ENCODE data around the gene DIP2C.
A peak's percentile ranks its signal among the peaks of the same experiment; 100 is the strongest.
"Not testable (repeated sequence)": the region's sequence is repeated elsewhere in the genome, so short reads cannot be mapped to it uniquely, and the experiment has no call there.

Gene DIP2C

DNA sequence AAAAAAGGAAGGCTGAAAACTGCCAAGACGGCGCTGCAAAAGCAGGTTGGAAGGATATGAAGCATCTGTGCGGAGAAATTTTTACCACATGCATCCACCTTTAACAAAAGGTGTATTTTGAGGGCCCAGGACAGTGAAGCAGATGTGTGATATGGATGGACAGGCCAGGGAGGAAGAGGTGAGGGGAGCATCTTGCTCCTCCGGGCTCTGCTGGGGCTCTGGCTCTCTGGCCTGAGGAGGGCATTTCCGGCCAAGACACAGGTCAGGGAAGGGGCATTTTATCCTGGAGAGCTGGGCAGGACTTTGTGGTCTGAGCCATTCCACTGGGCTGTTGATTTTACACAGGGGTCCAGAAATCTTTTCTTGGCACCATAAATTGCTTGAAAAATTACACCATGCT lies 379.1 kb downstream of the DIP2C start:
- DNase-seq: no peak

DNA sequence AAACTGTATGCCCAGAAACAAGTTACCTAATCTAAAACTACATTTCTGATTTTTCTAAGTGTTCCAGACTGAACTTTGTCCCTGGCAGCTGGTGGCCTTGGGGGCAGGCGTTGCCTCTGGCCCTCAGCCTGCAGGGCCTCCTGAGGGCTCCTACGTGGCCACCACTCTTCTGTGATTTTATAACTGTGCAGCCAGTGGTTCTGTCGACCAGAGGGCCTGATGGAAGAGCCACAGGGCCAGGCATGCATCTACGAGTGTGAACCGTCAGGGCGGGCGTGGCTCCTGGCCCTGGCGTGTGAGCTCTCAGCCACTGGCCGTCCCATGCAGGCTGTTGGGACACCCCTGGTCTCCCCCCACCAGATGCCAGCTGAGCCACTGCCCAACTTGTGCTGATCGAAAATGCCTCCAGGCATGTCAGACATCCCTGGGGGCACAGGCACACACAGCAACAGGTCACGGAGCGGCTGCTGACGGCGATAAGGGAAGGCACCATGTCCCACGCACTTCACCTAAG lies 380.8 kb downstream of the DIP2C start:
- DNase-seq: no peak

DNA sequence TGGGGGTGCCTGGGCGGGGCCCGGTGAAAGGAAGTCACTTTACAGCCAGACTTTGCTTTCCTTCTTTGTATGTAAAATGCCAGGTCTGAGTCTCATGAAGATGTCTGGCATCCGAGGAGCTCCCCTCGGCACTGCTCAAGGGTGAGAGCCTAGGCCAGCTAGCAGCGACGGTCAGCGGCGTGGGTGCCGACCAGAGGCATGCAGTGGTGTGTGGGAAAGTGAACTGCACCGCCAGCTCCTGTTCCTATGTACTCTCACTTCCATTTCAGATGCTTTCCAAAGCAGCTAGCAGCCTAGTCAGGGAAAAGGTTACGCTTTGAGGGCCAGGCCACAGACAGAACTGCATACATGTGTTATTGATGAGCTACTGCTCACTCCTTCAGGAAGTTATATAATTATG lies 381.4 kb downstream of the DIP2C start:
- no peak for DNase-seq

DNA sequence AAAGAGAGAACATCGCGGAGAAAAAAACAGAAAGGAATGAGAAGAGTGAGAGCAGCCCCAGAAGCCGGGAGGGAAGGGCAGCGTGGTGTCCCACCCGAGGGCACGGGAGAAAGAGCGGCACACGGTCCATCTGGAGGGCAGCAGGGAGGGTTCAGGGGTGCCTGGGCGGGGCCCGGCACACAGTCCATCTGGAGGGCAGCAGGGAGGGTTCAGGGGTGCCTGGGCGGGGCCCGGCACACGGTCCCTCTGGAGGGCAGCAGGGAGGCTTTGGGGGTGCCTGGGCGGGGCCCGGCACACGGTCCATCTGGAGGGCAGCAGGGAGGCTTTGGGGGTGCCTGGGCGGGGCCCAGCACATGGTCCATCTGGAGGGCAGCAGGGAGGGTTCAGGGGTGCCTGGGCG lies 381.8 kb downstream of the DIP2C start:
- no peak for DNase-seq

DNA sequence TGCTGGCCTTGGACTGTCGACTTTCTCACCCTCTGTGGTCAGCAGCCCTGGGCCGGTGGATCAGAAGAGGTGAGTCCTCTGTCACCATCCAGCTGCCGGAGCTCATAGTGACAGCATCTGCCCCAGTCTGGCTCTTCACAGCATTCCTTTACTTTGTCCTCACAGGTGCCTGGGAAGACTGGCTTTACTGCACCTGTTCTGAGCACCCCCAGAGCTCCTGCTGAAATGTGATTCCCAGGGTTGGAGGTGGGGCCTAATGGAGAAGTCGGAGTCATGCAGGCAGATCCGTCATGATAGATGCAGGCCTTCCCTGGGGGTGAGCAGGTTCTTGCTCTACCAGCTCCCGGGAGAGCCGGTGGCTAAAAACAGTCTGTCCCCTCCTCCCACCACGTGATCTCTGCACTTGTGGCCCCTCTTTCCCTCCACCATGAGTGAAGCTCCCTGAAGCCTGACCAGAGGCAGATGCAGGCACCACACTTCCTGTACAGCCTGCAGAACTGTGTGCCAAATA lies 382.7 kb downstream of the DIP2C start:
- DNase-seq: no peak

DNA sequence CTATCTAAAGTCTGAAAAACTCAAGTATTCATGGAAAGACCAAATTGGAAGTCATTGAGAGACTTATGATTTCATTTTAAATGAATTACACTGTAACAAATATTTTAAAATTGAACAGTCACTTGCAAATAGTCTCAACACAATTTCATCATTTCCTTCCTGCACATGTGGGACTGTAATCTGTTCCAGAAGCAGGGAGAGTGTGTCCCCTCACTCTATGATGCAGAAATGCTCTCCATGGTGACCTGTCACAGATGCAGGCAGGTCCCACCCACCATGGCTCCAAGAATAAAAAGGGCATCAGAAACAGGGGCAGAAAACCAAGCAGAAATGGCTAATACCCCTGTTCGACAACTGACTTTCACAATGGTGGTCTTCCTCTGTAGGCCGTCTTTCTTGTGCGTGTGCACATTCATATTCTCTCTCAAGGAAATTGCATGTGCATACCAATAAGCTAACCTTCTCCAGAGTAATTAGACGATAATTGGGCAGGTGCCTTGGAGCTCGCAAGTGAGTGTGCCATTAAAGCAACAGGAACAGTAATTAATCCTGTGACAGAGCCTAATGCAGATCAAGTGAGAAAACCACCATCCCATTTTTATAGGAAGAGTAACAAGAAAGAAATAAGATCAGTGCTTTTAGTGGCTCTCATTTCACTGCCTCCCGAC lies 383.3 kb downstream of the DIP2C start:
- DNase-seq: peak; percentile 48

DNA sequence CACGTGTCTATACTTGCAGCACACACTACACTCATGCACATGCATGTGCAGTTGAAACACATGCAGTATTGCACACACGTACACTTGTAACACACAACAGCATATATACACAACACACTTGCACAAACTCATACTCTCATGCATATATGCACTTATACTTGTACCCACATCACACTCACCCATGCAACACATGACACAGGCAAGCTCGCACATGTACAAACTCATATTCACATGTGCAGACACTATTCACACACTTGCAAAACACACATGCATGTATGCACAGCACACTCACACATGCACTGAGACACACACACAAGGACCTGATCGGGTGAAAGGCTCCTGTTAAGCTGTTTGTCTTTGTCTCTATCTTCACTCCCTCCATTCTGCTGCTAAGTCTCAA lies 384.4 kb downstream of the DIP2C start:
- DNase-seq: no peak

DNA sequence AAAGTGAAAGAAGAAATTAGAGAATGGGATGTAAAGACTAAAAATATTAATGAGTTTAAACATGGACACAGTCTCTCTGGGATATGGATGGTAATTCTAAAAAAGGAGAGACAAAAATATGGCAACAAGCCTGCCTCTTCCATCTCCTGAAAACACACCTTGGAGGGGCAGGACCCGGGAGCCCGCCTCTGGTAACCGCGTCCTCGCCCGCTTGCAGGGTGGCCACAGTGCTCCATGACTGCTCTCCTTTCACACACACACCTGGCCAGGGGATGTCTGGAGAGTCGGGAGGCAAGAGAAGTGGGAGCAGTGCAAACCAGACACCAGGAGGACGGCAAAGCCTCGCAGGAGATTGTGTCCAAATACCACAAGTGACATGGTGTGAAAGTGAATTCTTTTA lies 387.9 kb downstream of the DIP2C start:
- no peak for DNase-seq

DNA sequence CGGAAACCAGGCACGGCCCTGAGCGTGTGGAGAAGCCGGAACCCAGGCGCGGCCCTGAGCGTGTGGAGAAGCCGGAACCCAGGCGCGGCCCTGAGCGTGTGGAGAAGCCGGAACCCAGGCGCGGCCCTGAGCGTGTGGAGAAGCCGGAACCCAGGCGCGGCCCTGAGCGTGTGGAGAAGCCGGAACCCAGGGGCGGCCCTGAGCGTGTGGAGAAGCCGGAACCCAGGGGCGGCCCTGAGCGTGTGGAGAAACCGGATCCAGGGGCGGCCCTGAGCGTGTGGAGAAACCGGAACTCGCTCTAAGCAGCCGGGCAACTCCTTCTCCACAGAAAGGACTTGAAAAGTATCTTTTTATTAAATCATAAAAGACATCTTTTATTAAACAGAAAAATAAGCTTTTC lies 388.9 kb downstream of the DIP2C start:
- not testable (repeated sequence) for DNase-seq

DNA sequence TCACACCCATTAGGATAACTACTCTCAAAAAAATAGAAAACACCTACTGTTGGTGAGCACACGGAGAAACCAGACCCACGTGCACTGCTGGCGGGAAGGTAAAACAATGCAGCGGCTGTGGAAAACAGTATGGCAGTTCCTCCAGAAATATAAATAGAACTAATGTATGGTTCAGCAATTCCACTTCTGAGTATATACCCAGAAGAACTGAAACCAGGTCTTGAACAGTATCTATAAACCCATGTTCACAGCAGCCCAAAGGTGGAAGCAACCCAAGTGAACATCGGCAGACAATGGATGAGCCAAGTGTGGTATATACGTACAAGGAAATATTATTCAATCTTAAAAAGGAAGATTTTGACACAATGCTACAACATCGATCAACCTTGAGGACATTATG lies 389.5 kb downstream of the DIP2C start:
- no peak for DNase-seq

DNA sequence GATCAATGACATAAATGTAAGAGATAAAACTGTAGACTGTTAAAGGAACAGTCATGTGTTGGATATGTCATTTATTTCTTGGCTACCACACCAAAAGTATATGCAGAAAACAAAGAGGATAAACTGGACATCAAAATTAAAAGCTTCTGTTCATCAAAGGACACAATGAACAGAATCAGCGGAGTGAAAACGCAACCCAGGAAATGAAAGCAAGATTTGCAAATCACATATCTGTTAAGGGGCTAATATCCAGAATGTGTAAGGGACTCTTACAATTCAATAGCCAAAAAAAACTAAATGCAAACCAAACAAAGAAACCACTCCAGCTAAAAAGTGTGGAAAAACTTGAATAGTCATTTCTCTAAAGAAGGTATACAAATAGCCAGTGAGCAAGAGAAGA lies 390.0 kb downstream of the DIP2C start:
- DNase-seq: no peak

DNA sequence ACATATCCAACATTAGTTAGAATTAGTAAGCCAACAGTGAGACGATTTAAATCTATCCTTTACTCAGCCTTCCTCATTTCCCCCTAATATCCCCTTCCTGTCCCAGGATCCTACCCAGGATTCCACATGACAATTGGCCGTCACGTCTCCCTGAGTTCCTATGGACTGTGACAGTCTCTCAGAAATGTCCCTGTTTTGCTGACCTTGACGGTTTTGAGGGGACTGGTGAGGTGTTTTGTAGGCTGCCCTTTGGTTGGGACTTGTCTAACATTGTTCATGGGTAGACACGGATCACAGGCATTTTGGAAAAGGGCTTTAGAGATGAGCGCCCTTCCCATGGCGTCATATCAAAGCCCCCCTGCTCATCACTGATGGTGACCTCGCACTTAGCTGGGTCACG lies 391.4 kb downstream of the DIP2C start:
- no peak for DNase-seq

DNA sequence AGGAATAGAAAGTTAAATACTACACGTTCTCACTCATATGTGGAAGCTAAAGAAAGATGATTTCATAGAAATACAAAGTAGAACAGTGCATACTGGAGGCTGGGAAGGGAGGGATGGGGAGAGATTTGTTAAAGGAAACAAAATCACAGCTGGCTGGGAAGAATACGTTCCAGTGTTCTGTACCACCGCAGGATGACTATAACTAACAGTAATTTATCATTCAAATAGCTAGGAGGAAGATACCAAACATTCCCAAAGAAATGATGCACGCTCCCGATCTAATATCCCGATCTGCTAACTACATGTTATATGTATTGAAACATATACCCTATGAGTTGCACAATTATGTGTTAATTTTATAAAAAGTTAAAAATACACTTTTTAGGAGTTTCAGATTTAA lies 391.9 kb downstream of the DIP2C start:
- peak; percentile 77 for DNase-seq

DNA sequence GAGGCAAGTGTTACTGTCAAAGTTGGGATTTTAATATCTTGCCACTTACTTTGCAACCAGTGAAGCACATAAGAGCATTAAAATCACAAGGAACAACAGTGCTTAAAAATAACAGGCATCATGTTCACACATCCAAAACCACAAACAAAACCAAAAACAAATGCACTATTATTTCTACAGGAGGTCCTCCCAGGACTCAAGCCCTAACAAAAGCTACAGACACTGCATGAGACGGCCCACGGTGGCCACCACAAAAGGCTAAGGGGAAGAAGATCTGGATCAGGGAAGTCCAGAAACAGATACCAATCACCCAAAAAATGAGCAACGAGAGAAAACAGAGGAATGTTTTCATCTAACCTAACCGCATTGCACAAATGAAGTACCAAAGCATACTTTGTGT lies 395.8 kb downstream of the DIP2C start:
- DNase-seq: no peak

DNA sequence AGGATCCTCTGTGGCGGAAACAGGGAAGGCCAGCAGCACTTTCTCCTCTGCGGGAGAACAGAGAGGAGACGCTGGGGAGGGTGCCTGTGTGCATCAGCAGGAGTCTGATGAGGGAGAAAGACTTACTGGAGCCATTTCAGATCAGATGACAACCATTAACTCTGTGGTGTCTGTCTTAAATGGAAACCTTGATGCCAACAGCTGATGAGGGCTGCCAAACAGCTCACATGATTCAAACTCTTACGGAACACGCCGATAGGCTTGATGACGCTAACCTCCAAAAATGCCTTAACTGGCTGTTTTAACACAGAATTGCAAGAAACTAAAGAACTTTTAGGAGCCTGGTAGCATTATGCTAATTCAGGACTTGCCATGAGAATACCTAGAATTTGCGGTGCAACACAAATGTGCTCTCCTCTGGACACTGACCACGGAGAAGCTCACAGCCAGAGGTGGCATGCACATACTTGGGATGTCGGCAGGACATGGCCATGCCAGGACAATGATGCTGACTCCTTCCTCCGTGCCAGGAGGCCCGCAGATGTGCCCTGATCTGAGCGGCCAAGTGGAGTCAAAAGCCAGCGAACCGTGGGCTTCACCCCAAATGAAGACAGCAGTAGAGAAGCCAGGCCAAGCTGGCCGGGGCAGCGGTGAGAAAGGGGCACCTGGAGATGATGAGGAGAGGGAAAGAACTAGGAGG lies 399.3 kb downstream of the DIP2C start:
- DNase-seq: peak; percentile 66

DNA sequence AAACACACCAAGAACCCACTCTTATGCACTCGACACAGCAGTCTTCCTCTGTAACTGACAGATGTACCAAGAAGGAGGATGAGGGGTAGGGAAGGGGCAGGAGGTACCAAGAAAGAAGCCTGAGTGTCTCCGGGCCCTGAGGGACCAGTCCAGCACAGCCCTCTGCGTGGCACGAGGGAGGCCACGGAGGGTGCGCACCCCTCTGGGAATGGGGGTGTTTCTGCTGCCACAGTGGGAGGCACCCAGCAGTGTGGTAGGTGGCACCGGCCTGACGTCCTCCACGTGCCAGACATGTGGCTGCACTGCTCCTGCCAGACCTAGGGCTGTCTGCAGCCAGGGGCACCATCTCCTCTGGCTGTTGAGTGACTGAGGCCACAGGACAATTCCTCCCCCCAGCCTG lies 399.9 kb downstream of the DIP2C start:
- DNase-seq: no peak

DNA sequence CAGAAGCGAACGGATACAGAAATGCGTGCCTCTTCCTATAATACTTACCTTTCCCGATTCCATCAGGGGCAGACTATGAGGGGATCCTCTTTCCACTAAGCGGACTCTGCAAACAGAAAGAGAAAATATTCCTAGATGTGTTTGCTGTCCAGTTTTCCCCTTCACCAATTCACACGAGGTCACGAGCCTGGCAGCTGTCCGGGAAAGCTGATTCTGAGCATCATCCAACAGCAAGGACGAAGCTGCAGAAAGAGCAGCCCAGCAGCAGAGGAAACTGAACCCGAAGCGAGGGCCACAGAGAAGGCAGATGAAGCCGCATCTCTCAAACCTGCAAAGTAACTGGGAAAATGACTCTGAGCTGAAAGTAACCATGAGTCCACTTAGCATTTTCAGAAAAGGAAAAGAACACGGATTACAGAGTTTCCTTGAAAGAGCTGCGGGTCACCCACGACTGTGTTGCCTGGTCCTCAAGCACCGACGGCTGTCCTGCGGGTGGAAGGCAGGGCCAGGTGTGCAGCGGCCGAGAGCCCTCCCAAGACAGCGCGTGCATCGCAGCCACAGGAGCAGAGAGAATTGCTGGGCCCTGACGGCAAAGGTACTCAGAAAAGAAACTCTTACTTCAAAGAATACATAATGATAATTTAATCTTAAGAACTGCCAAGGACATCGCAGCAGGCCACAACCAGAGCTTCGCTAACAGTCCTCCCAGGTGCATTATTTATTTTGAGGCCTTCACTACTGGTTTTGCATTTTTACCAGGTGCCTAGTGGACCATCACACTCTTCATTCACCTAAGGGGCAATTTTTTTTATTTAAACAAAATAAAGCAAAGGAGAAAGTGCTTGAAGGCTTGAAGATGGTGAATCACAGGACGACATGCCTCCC lies 400.9 kb downstream of the DIP2C start:
- DNase-seq: no peak

DNA sequence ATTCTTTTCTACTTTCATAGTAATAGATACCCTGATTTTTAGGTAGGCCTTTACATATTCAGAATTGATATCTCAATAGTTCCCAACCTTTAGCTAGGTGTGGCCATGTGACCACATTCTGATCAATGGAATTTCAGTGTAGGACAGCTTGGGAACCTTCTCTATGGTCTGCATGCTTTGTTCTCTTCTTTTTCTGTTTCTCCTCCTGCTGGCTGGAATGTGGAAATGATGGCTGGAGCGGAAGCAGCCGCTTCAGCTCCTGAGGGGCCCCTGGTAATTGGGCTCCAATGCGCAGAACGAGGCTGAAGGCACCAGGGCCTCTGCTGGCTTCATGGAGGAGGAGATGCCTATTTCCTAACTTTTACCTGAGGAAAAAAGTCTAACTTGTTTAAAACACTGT lies 401.7 kb downstream of the DIP2C start:
- peak; percentile 45 for DNase-seq

DNA sequence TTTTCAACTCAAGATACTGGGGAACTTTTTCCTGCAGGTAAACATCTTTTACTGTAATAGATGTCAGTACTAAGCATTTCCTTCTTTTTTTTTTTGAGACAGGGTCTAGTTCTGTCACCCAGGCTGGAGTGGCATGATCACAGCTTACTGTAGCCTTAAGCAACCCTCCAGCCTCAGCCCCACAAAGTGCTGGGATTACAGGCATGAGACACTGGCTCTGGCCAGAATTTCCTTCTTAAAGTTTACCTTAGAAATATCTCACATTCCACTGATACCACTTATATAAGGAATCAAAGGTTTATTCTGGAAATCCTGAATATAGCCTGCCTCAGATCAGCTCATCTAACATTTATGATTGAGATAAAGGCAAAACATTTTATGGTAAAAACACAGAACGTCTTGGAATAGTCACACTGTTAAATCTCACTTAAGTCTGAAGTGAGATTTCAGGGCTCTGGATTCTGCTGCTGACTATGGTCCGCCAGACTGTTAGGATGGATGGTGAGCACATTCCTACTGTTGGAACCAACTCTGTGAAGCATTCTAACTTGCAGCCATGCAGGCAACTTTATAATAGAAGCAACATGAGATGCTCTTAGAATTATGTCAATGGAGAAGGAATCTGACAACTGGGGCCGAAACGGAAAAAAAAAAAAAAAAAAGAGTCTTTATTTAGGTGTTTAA lies 402.3 kb downstream of the DIP2C start:
- peak; percentile 50 for DNase-seq

DNA sequence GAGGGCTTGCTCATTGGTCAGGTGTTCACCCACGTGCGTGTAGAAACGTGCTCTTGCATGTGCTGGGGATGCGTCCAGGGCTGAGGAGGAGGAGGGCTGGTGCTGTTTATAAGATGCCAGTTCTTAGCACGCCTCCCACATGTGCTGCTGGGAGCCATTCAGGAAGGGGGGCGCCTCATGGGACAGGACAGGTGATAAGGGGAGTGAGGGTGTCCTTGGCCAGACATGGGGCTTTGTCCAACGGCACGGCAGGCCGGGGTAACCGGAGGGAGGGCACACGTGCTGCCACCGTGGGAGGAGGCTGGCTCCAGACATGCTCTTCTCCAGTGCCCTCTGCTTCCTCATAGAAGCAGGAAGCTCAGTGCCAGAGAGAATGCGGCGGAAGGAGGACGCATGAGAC lies 404.3 kb downstream of the DIP2C start:
- DNase-seq: no peak

DNA sequence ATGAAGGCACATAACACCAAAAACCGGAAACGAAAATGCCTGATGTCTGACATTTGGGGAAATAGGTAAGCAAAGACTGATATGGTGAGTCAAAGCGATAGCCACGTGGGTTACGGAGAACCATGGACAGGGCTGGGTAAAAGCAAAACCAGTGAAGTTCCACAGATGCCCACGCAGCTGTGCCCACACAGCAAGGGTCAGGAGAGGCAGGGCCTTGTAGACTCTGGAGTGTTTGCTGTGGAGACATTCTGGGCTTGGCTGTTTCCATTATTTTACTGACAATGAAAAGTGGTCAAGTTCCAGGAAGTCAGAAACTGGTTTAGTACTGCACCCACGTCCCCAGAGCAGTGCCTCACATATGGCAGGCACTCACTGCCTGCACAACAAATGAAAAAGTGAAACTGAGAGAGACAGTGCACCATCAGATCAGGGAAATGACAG lies 405.5 kb downstream of the DIP2C start:
- no peak for DNase-seq

DNA sequence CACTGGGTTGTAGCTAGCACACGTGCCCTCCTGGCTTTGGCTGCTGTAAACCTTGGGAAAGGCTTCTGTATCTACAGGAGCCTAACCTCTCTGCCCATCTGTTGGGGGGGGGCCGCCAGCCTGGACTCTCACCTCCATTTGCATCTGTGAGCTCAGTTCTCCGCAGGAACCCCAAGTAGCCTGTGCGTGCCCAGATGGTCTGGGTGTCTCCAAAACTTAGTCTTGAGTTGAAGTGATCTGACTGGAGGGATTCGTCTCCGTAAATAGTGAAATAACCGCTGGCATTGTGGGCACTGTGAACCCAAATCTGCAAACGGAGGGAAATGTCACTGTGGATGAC lies 406.4 kb downstream of the DIP2C start:
- no peak for DNase-seq
